Tibial artery (tissue), 4 donors: ENCODE measurements around the gene TREH.
"Not testable (repeated sequence)": the region's sequence is repeated elsewhere in the genome, so short reads cannot be mapped to it uniquely, and the experiment has no call there.

ENCODE experiments used
- DNase-seq, 2 donors: peaks; one replicate each; pipeline ENCODE4 v3.0.0-alpha.2; 2019
- H3K27ac ChIP-seq, 2 donors: fragments of 200-600 bp; sonication (generic) in 1 of 2; 1 replicate in 1 of 2; 2 replicates in 1 of 2; pipeline ENCODE4 v1.5.1; 2018 to 2019; ENCODE audit warnings: mild to moderate bottlenecking in 1 of 2
- H3K27me3 ChIP-seq, 2 donors: fragments of 200-600 bp; sonication (generic) in 1 of 2; one replicate each; pipeline versions ENCODE4 v1.5.1 to v1.6.0; 2016 to 2019
- H3K36me3 ChIP-seq, 3 donors: fragments of 200-600 bp; sonication (generic) in 2 of 3; one replicate each; pipeline ENCODE4 v1.5.1; 2016 to 2019; ENCODE audit warnings: mild to moderate bottlenecking in 2 of 3
- H3K4me1 ChIP-seq, 4 donors: fragments of 200-600 bp; sonication (generic) in 2 of 4; 1 replicate in 3 of 4; 2 replicates in 1 of 4; pipeline ENCODE4 v1.5.1; 2016 to 2019
- H3K4me3 ChIP-seq, 2 donors: fragments of 200-600 bp; sonication (generic) in 1 of 2; 1 replicate in 1 of 2; 2 replicates in 1 of 2; pipeline ENCODE4 v1.5.1; 2018 to 2019; ENCODE audit warnings: mild to moderate bottlenecking in 2 of 2
- H3K9me3 ChIP-seq, 3 donors: fragments of 200-600 bp; sonication (generic) in 1 of 3; one replicate each; pipeline ENCODE4 v1.5.1; 2016 to 2019
- CTCF ChIP-seq, 2 experiments: fragments of 200-600 bp in 1 of 2; fragments of 450-650 bp in 1 of 2; IDR thresholded peaks; one replicate each; pipeline ENCODE4 v1.5.1; 2017 to 2019; ENCODE audit warnings: antibody characterized with exemption in 2 of 2, mild to moderate bottlenecking in 1 of 2, moderate library complexity in 1 of 2
- intact Hi-C: fragments of 100-400 bp; cut with DNase I; formaldehyde crosslinking; loops from one replicate; pipeline ENCODE4 v1.15.0; 2023; ENCODE audit warnings: low total_unique reads

TREH gene

DNA sequence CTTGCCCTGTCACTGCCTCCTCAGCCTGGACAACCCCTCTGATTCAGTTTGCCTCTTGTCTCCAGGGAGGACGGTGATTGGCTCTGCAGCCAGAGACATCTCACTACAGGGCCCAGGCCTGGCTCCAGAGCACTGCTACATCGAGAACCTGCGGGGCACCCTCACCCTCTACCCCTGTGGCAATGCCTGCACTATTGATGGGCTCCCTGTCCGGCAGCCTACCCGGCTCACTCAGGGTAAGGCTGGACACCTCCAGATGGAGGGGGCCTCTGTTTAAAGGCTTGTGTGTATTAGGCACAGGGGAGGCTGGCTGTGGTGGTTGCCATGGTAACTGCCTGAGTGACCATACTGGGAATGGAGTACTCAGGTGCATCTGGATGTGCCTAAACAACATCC is 63.5 kb downstream of the TREH start:
- H3K27ac ChIP-seq, result peak overlapping the region in 1 of 2 donors; percentile 93
- H3K4me3 ChIP-seq, result no peak overlapping the region
- no peak for TF ChIP-seq CTCF (IDR thresholded peaks at IDR 0.05)
- peaks cover 9 to 35% (median 22%) of the 10 kb centered on the region in 3 donors for H3K36me3 ChIP-seq
- intact Hi-C loops, result no loop called here
- H3K27me3 ChIP-seq, result no peaks in the 10 kb centered on the region
- H3K9me3 ChIP-seq, result no peaks in the 10 kb centered on the region
- DNase-seq, result peak in 1 of 2 donors; percentile 47
- H3K4me1 ChIP-seq, result peaks cover 0 to 51% (median 45%) of the 10 kb centered on the region in 4 donors

DNA sequence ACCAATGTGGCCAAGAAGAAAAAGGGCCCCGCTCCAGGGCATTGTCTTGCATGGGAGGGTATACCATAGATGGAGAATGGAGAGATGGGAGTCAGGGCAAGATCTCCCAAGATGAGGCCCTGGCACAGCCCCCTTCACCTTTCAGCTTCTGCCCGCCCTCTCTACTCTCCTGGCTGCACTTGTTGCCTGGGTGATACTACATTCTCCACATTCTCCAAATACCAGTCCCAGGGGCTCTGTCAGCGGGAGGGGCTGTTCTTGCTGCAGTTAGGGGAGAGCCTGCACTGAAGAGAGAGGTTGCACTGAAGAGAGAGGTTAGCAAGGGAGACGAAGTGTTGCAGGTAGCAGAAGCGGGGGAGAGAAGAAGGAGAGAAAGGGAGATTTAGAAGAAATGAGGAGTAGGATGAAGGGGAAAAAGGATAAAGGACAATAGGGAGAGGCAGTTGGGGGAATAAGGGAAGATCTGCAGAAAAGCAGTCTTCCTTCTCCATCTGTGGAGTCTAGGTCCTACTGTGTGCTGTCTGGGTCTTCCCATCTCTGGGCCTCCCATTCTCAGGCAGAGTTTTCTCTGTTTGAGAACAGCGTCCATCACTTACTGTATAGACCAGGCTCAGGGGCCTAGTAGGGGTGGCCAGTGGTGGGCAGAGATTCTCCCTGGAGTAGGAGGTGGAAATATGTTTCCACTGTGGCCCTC is 64.0 kb downstream of the TREH start:
- intact Hi-C loops, result no loop called here

DNA sequence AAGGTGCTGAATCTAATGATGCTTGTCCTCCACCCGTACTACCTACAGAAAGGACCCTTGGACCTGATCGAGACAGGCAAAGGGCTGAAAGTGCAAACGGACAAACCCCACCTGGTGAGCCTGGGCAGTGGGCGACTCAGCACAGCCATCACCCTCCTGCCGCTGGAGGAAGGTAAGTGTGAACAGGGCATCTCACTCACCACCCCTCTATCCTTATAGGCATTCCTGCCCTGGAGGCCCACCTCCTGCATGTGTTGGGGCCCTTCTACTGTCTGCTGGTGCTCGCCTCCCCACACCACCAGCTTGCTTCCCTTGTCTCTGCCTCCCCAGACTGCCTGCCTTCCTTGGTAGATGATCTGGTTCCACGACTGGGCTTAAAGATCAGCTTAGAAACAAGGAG is 64.9 kb downstream of the TREH start:
- H3K9me3 ChIP-seq, result no peaks in the 10 kb centered on the region
- H3K4me3 ChIP-seq, result no peak overlapping the region
- H3K27me3 ChIP-seq, result no peaks in the 10 kb centered on the region
- peak in 1 of 2 donors; percentile 16 for DNase-seq
- H3K36me3 ChIP-seq, result peaks cover 9 to 35% (median 22%) of the 10 kb centered on the region in 3 donors
- H3K4me1 ChIP-seq, result peaks cover 0 to 50% (median 45%) of the 10 kb centered on the region in 4 donors
- no peak overlapping the region for H3K27ac ChIP-seq
- intact Hi-C loops, result no loop called here
- TF ChIP-seq CTCF (IDR thresholded peaks at IDR 0.05), result no peak

More for the DNA sequence above, 64.0 kb downstream of the TREH start:
- peak in 1 of 2 donors; percentile 17 for DNase-seq
- peak overlapping the region in 1 of 2 donors; percentile 93 for H3K27ac ChIP-seq
- H3K27me3 ChIP-seq, result no peaks in the 10 kb centered on the region
- H3K4me1 ChIP-seq, result peaks cover 0 to 50% (median 45%) of the 10 kb centered on the region in 4 donors
- H3K36me3 ChIP-seq, result peaks cover 9 to 35% (median 22%) of the 10 kb centered on the region in 3 donors
- H3K4me3 ChIP-seq, result no peak overlapping the region
- H3K9me3 ChIP-seq, result no peaks in the 10 kb centered on the region
- no peak for TF ChIP-seq CTCF (IDR thresholded peaks at IDR 0.05)

DNA sequence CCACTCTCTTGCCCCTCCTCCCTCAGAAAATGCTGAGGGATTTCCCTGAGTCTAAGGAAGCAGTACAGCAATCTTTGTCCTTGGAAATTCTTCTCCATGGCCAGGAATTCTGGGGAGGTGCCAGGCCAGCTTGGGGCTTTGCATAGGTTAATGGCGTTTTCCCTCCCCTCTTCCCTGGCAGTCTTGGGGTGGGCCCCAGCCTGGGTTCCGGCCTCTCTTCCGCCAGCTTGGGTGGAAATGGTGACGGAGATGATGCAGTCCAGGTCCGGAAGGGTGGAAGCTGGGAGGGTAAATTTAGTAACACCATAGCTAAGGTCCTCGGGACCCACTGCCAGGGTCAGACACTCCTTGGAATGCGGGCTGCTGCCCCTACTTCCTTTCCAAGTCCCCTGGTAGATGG is 67.1 kb downstream of the TREH start:
- Histone ChIP-seq H3K4me3 (peak overlapping the region in 1 of 2 donors; percentile 7), H3K36me3 (peaks cover 9 to 35% (median 22%) of the 10 kb centered on the region in 3 donors), H3K27me3 (no peaks in the 10 kb centered on the region), H3K27ac (peak overlapping the region; percentile 56 to 57), H3K9me3 (no peaks in the 10 kb centered on the region), H3K4me1 (peaks cover 0 to 40% (median 35%) of the 10 kb centered on the region in 4 donors)
- peak in 1 of 2 donors; percentile 23 for DNase-seq
- intact Hi-C loops, result no loop called here
- no peak for TF ChIP-seq CTCF (IDR thresholded peaks at IDR 0.05)

DNA sequence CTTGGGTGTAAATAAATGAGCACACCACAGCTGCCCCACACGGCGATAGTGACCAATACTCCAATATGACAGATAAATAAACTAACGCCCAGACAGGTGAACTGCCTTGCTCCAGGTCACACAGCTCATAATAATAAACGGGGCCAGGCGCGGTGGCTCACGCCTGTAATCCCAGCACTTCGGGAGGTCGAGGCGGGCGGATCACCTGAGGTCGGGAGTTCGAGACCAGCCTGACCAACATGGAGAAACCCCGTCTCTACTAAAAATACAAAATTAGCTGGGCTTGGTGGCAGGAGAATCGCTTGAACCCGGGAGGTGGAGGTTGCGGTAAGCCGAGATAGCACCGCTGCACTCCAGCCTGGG is 68.0 kb downstream of the TREH start:
- not testable (repeated sequence) for H3K4me3 ChIP-seq, H3K9me3 ChIP-seq, DNase-seq, H3K27me3 ChIP-seq
- Histone ChIP-seq H3K36me3 (peaks cover 9 to 28% (median 19%) of the 10 kb centered on the region in 3 donors), H3K27ac (peak overlapping the region; percentile 93), H3K4me1 (peaks cover 0 to 47% (median 39%) of the 10 kb centered on the region in 4 donors)
- intact Hi-C loops, result loop anchor here (2.0 kb wide), 1 partner anchor 17 kb away; no protein-coding TSS in a partner anchor

DNA sequence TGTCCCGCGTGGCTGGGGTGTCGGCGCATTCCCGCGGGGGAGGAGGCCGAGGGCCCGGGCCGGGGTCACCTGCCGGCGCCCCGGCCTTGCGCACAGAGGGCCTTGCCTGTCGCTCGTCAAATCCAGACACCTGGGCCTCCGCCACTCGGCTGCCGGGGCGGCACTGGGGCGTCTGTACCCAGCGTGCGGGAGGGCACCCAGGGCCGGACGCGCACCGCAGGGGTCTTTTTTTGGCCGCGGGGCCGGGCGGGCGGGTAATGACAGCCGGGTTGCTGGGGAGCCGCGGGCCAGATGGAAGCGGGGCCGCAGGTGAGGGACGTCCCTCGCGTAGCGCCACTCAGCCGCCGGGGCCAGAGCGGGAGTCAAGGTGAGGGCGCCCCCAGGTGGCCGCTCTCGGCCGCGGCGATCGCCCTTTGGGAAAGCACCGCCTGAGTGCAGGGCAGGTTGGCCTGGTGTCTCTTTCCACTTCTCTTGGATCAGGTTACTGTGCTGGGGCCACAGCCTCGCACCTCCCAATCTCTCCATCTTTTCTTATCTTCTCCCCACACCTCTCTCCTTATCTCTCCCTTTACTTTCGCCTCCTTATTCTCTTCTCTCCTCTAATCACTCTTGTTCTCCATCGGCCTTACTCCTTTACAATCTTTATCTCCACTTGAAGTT is 68.5 kb downstream of the TREH start:
- Histone ChIP-seq H3K4me3 (peak overlapping the region; percentile 70 to 85), H3K27ac (peak overlapping the region; percentile 93), H3K36me3 (peaks cover 4 to 23% (median 14%) of the 10 kb centered on the region in 3 donors), H3K4me1 (peaks cover 0 to 52% (median 44%) of the 10 kb centered on the region in 4 donors), H3K9me3 (no peaks in the 10 kb centered on the region), H3K27me3 (no peaks in the 10 kb centered on the region)
- peak; percentile 66 to 83 for TF ChIP-seq CTCF (IDR thresholded peaks at IDR 0.05)
- DNase-seq, result peak; percentile 83 to 89
- intact Hi-C loops, result loop anchor here (2.0 kb wide), 1 partner anchor 16 kb away; no protein-coding TSS in a partner anchor
